Measurements from ENCODE around the gene PDE6G.
"Not testable (repeated sequence)": the region's sequence is repeated elsewhere in the genome, so short reads cannot be mapped to it uniquely, and the experiment has no call there.

Gene PDE6G

GRCh38 chr17:81687770-81688541, 31.6 kb upstream of the PDE6G start:
- no peak for DNase-seq

- no peak for DNase-seq
Observed at GRCh38 chr17:81686614-81687013, 30.3 kb upstream of the PDE6G start.

DNA sequence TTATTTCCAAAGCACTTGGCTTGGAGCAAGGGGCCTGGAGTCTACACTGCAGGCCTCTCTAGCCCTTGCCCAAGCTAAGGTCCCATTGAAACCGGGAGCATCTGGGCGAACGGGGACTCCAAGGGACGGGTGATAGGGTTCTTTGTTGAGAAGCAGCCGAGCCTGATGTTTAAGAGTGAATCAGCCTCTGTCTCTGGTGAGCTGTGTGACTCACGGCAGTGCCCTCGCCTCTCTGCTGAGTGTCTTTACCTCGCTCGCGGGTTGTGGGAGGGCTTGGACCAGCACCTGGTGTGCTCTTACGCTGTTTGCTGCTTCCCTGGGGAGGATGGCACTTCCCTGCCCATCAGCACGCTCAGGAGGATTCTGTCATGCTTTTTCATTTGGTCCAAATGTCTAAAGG, 28.8 kb upstream of the PDE6G start:
- no peak for DNase-seq

DNA sequence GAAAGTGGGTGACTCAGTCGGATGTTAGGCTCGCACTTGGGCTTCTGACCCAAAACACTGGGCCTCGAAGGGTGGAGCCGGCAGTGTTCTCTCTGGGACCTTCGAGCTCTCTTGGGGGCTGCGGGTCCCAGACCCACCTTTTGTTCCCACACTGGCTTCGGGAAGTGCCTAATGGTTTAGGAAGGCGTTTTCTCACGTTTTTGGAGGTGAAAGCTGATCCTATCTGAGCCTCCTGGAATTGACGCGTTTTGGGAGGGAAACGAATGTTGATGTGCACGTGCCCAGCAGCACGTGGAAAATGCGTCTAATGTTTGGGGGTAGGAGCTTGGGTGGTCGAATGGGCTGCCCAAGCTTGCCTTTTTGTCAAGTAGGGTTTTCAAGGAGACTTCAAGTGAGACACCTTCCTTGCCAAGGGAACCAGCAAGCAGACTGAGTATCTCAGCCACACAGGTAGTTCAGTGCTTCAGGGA, 28.1 kb upstream of the PDE6G start:
- DNase-seq: no peak

GRCh38 chr17:81683584-81684441, 27.5 kb upstream of the PDE6G start, which contains the start of the genes ARL16 and HGS:
ARL16 (minus strand) TSS chr17:81683797; CDS start chr17:81683753, 44 bp downstream.
HGS (plus strand) TSS chr17:81684011; CDS start chr17:81684067, 56 bp downstream.
- DNase-seq: peak; percentile 95

DNA sequence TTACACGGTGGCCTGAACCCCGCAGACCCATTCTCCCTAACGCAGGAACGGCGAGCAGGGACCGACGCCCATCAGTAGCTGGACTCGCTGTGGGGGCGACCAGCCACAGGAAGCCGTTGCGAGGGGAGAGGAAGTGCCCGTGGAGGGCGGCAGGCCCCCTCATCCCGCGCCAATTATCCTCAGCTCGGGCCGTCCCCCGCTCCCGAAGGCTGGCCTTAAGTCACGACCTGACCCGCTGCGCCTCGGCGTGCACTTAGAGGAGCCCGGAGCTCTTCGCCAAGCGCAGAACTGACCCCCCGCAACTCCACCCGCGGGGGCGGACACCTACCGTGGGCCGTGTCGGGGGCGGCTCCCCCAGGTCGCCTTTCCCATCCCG, 26.9 kb upstream of the PDE6G start:
- no peak for DNase-seq

GRCh38 chr17:81682565-81683207, 26.3 kb upstream of the PDE6G start:
- DNase-seq: no peak

DNA sequence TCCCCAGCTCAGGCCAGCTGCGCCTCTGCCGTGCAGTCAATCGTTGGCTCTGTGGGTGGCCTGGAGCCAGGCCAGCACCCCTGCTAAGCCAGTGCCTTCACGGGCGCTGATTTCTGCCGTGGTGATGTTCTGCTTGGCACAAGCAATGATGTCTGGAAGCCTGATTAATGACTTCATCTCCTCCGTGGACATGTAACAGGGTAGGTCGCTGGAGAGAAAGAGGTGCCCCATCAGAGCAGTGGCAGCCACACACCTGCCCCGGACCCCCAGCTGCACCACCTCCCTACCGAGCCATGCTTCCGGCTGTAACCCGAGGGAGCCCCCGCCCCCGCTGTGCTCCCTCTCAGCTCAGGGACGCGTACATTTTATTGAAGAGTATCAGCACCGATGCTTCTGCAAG, 25.3 kb upstream of the PDE6G start:
- DNase-seq: no peak

DNA sequence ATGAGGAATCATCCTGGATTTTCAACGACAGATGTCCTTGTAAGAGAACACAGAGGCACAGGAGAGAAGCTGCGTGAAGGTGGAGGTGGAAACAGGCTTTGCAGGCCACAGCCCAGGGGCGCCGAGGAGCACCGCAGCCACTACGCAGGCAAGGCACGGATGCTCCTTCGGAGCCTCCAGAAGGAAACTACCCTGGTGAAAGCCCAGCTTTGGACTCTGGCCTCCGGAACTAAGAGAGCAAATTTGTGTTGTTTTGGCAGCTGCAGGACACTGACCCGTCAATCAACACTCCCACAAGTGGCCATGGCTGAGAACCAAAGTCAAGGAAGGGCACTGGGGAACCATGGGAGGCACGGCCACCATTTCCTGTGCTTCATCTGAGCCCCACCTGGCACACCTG, 23.8 kb upstream of the PDE6G start:
- no peak for DNase-seq

DNA sequence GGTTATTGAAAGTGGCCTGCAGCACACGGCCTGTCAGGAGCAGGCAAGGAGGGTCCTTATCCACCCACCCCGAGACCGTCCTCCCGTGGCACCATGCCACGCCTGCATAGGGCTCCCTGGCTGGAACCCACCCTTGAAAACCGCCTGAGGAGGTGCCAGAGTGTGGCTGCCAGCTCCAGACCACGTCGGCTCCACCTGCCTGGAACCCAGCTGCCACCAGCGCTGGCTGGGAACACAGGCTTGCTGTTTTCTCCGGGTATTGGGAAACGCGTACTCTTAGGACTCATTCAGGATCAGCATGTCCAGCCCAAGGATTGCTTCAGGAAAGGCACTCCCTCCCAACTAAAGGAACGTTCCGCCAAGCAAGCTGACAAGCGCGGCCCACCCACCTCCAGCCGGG, 20.6 kb upstream of the PDE6G start:
- DNase-seq: no peak

- DNase-seq: not testable (repeated sequence)
Observed at GRCh38 chr17:81675515-81676221, 19.3 kb upstream of the PDE6G start.

DNA sequence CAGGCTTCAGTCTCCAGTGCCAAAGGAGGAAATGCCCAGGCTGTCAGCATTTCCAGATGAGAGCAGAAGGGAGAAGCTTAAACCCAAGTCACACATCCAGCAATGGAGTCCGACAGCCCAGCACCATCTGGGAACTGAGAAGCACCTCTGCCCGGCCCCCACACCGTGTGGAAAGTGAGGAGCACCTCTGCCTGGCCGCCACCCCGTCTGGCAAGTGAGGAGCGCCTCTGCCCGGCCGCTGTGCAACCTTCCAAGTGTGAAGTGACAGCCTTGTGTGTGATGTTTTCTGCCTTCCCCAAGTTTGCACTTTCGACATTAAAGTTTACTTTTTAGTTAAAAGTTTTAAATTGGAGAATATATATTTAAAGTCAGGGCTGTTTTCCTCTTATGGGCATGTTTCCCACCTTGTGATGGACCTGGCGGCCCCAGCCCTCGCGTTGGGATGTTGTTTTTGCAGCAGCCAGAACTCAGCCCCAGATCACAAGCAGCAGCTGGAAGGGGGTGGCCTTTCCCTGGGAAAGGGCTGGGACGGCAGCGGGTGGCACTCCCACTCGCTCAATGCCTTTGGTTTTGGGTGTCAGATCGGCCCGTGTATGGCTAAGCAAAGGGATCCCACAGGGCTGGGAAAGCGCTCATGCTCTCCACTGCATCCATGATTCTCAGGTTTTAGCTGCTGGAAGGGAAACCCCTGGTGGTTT, 17.4 kb upstream of the PDE6G start:
- DNase-seq: no peak

DNA sequence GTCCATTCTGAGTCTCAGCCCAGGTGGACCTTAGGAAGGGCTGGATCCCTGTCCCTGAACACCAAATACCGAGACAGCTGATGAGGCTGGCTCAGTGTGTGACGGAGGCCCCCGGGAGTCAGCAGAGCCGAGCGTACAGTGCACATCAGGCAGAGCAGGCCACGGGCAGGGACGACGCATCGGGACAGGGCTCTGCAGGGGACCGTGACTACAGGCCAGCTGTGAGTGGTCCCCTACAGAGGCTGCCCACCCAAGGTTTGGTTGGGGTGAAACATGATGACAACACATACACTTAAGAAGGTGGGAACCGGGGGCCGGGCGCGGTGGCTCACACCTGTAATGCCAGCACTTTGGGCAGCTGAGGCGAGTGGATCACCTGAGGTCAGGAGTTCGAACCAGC, 16.6 kb upstream of the PDE6G start:
- no peak for DNase-seq

DNA sequence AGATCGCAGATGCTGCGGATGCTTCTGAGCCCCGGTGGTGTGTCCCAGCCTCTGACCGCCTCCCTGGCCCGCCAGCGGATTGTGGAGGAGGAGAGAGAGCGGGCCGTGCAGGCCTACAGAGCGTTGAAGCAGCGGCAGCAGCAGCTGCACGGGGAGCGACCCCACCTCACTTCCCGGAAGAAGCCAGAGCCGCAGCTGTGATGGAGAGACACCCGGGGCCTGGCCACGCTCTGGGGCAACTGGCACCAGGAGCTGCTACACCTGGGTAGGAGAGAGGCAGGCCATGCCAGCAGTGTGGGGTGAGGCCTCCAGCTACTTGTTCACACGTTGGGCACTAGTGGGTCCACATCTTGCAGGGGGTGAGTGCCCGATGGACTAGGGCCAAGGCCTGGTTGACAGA, 16.2 kb upstream of the PDE6G start:
- no peak for DNase-seq

DNA sequence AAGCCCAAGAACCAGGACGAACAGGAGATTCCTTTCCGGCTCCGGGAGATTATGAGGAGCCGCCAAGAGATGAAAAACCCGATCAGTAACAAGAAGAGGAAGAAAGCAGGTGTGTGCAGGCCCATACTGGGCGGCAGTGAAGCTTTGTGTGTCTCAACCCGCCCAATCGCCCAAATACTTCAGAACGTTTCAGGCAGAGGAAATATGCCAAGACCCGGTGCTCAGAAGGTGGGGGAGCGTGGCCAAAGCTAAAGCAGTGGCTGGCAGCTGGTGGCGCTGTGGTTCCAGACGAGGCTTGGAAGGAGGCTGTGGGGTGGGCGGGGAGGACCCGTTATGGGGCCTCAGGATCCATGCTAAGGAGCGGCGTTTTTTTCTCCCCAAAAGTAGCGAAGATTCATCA, 11.4 kb upstream of the PDE6G start:
- no peak for DNase-seq

GRCh38 chr17:81666342-81667191, 10.2 kb upstream of the PDE6G start, which contains the start of the genes CCDC137 and OXLD1:
CCDC137 (plus strand) TSS chr17:81666737; CDS start chr17:81666767, 30 bp downstream.
OXLD1 (minus strand) TSS chr17:81666605; CDS start chr17:81666577, 28 bp downstream.
- DNase-seq: peak; percentile 92

DNA sequence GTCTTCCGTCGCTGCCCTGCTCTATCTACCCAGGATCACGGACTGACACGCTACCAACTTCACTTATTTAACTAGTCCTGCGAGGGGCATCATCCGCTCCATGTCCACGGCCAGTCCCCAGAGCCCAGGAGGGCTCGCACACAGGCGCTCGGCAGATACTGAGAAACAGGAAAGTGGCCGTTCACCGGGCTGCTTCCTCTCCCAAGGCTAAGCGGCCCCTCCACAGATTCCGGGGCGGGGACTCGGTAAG, 9.7 kb upstream of the PDE6G start:
- no peak for DNase-seq

DNA sequence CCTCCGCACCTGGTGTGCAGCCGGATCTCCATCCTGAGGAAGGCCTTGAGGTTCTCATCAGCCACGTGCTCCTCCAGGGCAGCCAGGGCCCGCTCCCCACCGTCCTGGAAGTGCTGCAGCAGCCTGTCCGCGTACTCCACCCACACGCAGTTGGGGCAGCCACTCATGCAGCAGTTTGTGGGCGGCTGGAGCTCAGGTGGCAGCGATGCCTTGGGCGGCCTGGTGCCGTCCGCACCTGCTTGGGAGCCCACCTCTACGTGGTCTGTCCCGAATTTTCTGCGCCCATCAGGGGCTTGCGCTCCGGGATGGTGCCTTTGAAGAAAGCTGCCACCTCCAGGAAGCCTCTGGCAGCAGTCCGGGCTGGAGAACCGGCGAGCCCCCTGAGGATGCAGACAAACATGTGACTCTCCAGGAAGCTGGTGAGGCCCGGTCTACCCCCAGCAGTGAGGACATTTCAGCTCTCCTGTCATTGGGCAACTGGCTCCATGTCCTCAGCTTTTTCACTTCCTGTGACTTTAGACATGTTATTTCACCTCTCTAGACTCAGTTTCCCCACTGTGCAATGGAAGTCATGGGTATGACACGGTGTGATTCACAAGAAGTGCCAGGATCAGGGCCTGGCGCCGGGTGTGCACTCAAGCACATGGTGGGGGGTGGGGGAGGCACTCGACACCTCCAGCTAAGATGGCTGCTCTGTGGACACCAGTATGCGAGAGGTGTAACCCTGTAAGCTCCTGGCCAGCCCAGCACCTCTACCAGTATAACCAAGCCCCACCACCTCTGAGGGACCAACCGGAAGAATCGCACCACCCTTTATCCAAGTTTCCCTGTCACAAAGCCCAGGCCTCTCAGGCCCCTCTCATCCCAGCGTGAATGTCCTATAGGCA, 9.1 kb upstream of the PDE6G start:
- DNase-seq: no peak

DNA sequence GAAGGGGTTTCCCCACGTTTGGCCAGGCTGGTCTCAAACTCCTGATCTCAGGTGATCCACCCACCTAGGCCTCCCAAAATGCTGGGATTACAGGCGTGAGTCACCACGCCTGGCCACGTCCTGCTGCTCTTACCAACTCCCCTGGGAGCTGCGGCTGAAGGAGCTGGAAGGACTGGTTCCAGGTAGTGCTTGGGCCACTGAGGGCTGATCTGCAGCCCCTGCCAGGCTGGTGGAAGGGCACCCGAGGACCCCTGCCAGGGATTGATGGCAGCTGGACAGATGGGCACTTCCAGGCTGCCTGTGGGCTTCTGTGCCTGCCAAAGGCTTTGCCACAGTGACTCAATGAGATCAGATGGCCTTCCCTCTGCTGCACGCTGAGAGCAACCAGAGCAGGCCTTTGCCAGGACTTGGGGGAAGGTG, 7.7 kb upstream of the PDE6G start:
- DNase-seq: no peak

DNA sequence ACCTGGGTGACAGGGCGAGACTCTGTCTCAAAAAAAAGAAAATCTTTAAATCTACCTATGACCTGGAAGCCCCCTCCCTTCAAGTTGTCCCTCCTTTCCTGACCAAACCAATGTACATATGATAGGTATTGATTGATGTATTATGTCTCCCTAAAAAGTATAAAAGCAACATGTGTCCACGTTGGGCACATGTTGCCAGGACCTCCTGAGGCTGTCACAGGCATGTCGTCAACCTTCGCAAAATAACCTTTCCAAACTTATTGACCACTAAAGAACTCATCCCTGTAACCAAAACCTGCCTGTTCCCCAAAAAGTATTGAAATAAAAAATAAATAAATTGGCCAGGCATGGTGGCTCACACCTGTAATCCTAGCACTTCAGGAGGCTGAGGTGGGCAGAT, 5.7 kb upstream of the PDE6G start:
- no peak for DNase-seq

Measured in effector CD4-positive, alpha-beta T cell (primary cell).